KMS-11 (cell line): ENCODE measurements around the gene CFAP52.

Experiments used
- H2AFZ ChIP-seq: fragments of 200-600 bp; sonication (generic); 2 replicates; pipeline ENCODE4 v1.6.1; 2016; ENCODE audit warnings: antibody characterized with exemption, mixed run types, low read depth
- H3K27ac ChIP-seq: fragments of 200-600 bp; sonication (generic); 2 replicates; pipeline ENCODE4 v1.6.1; 2016; ENCODE audit warnings: mild to moderate bottlenecking, mixed run types
- H3K27me3 ChIP-seq: fragments of 200-600 bp; sonication (generic); 2 replicates; pipeline ENCODE4 v1.6.1; 2017; ENCODE audit warnings: mild to moderate bottlenecking, low read depth, mixed run types, moderate library complexity; ENCODE audit not compliant: insufficient read depth
- H3K36me3 ChIP-seq: fragments of 200-600 bp; sonication (generic); 2 replicates; pipeline ENCODE4 v1.6.1; 2017; ENCODE audit warnings: mild to moderate bottlenecking, mixed run types; ENCODE audit not compliant: insufficient read depth
- H3K4me1 ChIP-seq: fragments of 200-600 bp; sonication (generic); 2 replicates; pipeline ENCODE4 v1.6.1; 2016; ENCODE audit warnings: mild to moderate bottlenecking, low read depth, mixed run types; ENCODE audit not compliant: poor library complexity, severe bottlenecking
- H3K4me2 ChIP-seq: fragments of 200-600 bp; sonication (generic); 2 replicates; pipeline ENCODE4 v1.7.0; 2016; ENCODE audit warnings: mild to moderate bottlenecking, mixed run types
- H3K4me3 ChIP-seq: fragments of 200-600 bp; sonication (generic); IDR thresholded peaks from 2 replicates; pipeline ENCODE4 v1.6.1; 2017; ENCODE audit warnings: low read depth, low read length, mixed read lengths; ENCODE audit not compliant: insufficient read depth
- H3K79me2 ChIP-seq: fragments of 200-600 bp; sonication (generic); 2 replicates; pipeline ENCODE4 v1.6.1; 2016; ENCODE audit warnings: low read depth, mixed run types; ENCODE audit not compliant: insufficient read depth
- H3K9ac ChIP-seq: fragments of 200-600 bp; sonication (generic); 2 replicates; pipeline ENCODE4 v1.6.1; 2016; ENCODE audit warnings: mild to moderate bottlenecking, mixed run types
- H4K20me1 ChIP-seq: fragments of 200-600 bp; sonication (generic); 2 replicates; pipeline ENCODE4 v1.6.1; 2016; ENCODE audit warnings: mild to moderate bottlenecking, mixed run types; ENCODE audit not compliant: insufficient read depth
- TF ChIP-seq, protein P1 (sequence below): fragments of 200-600 bp; sonication (generic); conservative IDR thresholded peaks from 2 replicates; pipeline ENCODE4 v1.6.1; 2017; ENCODE audit warnings: low read depth, mild to moderate bottlenecking, antibody characterized with exemption, low read length, moderate library complexity, mixed read lengths

Gene CFAP52

DNA sequence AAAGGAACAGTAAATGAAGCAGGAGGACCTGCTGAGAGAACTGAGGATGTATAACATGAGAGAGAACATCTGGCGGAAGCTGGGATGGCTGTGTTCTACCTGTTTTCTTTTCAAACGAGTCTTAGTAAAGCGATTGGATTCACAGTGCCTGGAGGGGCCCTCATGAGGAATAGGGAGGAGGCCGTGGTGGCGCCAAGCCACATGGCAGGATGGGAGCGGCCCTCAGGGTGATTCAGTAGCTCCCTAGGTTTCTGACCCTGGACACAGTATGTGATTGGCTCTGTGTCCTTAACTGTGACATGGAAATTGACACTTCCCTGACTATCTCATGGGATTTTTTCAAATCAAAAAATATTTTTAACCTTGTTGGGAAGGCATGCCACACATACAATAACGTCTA is 101.0 kb downstream of the CFAP52 start:
- Histone ChIP-seq H3K27ac (no peak overlapping the region), H3K9ac (no peak overlapping the region), H3K36me3 (no peaks in the 10 kb centered on the region), H2AFZ (no peak overlapping the region), H4K20me1 (no peaks in the 10 kb centered on the region), H3K27me3 (no peaks in the 10 kb centered on the region), H3K79me2 (no peaks in the 10 kb centered on the region), H3K4me1 (no peaks in the 10 kb centered on the region), H3K4me3 (no peak overlapping the region), H3K4me2 (no peak overlapping the region)
- TF ChIP-seq, protein P1, sequence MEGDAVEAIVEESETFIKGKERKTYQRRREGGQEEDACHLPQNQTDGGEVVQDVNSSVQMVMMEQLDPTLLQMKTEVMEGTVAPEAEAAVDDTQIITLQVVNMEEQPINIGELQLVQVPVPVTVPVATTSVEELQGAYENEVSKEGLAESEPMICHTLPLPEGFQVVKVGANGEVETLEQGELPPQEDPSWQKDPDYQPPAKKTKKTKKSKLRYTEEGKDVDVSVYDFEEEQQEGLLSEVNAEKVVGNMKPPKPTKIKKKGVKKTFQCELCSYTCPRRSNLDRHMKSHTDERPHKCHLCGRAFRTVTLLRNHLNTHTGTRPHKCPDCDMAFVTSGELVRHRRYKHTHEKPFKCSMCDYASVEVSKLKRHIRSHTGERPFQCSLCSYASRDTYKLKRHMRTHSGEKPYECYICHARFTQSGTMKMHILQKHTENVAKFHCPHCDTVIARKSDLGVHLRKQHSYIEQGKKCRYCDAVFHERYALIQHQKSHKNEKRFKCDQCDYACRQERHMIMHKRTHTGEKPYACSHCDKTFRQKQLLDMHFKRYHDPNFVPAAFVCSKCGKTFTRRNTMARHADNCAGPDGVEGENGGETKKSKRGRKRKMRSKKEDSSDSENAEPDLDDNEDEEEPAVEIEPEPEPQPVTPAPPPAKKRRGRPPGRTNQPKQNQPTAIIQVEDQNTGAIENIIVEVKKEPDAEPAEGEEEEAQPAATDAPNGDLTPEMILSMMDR = no peak

DNA sequence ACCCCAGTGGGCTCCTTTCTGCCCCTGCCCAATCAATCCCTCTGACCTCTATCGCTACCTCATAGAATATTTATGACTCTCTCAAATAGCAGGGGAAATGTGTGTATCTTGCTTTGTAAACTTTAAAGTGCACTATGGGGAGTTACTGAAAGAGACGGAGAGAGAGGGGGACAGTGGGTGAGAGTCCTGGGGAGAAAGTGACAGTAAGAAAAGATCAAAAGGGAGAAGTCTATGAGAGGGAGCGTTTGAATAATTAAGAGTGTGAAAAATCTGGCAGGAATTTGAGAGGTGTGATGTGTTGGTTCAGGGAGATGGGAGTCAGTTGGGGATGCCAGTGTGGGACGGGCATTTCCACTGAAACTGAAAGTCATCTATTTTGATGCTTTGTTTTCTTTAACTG is 101.5 kb downstream of the CFAP52 start:
- no peak overlapping the region for H3K4me3 ChIP-seq
- no peak overlapping the region for H3K4me2 ChIP-seq
- H3K27me3 ChIP-seq = no peaks in the 10 kb centered on the region
- H3K79me2 ChIP-seq = no peaks in the 10 kb centered on the region
- TF ChIP-seq, protein P1 = no peak
- no peak overlapping the region for H3K27ac ChIP-seq
- H4K20me1 ChIP-seq = no peaks in the 10 kb centered on the region
- H3K9ac ChIP-seq = no peak overlapping the region
- H2AFZ ChIP-seq = no peak overlapping the region
- no peaks in the 10 kb centered on the region for H3K4me1 ChIP-seq
- H3K36me3 ChIP-seq = no peaks in the 10 kb centered on the region

DNA sequence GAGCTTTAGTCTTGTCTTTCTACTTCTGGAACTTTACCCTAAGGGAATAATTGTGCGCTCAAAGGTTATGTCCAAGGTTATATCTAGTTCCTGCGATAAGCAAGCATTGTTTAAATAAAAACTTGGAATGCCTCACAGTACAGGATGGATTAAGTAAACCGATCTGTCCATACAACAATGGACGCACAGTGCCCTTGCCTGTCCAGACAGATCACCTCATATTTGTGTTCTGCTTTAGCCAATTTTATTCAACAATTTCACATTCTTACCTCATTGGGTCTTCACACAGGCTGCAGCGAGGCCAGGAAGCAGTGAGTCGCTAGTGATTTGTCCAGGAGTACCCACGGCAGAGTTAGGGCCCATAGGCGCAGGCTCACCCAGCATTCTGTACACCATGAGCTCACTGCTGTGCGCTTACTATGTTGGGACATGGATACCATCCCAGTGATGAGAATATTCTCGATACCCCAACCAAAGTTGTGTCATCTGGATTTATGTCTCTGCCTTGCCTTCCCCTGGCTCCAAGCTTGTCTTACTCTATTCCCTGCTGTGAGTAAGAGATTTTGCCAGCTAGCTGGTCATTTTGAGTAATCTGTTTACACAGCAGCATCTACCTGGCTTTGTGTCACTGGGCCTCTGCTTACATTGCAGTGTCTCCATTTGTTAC is 108.6 kb downstream of the CFAP52 start:
- H3K27me3 ChIP-seq = no peaks in the 10 kb centered on the region
- TF ChIP-seq, protein P1 = no peak
- H3K36me3 ChIP-seq = no peaks in the 10 kb centered on the region
- H3K4me1 ChIP-seq = no peaks in the 10 kb centered on the region
- no peaks in the 10 kb centered on the region for H4K20me1 ChIP-seq
- no peak overlapping the region for H3K4me2 ChIP-seq
- no peak overlapping the region for H3K27ac ChIP-seq
- H3K79me2 ChIP-seq = no peaks in the 10 kb centered on the region
- no peak overlapping the region for H3K4me3 ChIP-seq
- H2AFZ ChIP-seq = no peak overlapping the region
- H3K9ac ChIP-seq = no peak overlapping the region
